H1 (cell line): ENCODE measurements around the gene GPR83. TPM values are rescaled to one million over a fixed set of nuclear protein-coding genes. Genes with fewer than 3 reads are reported as not detected.

Experiments
- CTCF ChIA-PET: fragments of 300-600 bp; sonication (Branson Sonifier 250); formaldehyde crosslinking; loops from one replicate; lab custom pipeline; 2021; ENCODE audit not compliant: partially characterized antibody; lab: Charles Lee
- POLR2A ChIA-PET: fragments of 300-600 bp; sonication (Branson Sonifier 250); formaldehyde crosslinking; loops from one replicate; lab custom pipeline; 2021; ENCODE audit warnings: inconsistent platforms; ENCODE audit not compliant: partially characterized antibody; lab: Charles Lee
- DNase-seq, 2 experiments: peaks; one replicate each; pipeline versions ENCODE4 v3.0.0 to v3.0.0-alpha.2; 2010 to 2022; ENCODE audit warnings: low spot score in 2 of 2, low read depth in 1 of 2, mixed read lengths in 1 of 2
- FAIRE-seq: peaks from 2 replicates; lab custom pipeline; 2011; peaks lifted over from hg19 to GRCh38; lab: Jason Lieb, UNC
- H2AFZ ChIP-seq: 2 replicates; pipeline ENCODE4 v1.8.1; 2012; ENCODE audit warnings: low read length, inconsistent platforms
- H2AK5ac ChIP-seq: 2 replicates; pipeline ENCODE4 v1.6.1; 2013; ENCODE audit warnings: low read depth, low read length
- H2BK120ac ChIP-seq: replicated peaks from 2 replicates; pipeline ENCODE3; 2013; ENCODE audit warnings: low read depth, low read length, inconsistent platforms
- H2BK12ac ChIP-seq: 2 replicates; pipeline ENCODE4 v1.6.1; 2013; ENCODE audit warnings: low read depth, low read length
- H2BK15ac ChIP-seq: 2 replicates; pipeline ENCODE4 v1.6.1; 2013; ENCODE audit warnings: low read length
- H2BK20ac ChIP-seq: 2 replicates; pipeline ENCODE4 v1.6.1; 2013; ENCODE audit warnings: low read length
- H2BK5ac ChIP-seq: 2 replicates; pipeline ENCODE4 v1.6.1; 2013; ENCODE audit warnings: low read depth, low read length
- H3K14ac ChIP-seq: 2 replicates; pipeline ENCODE4 v1.6.1; 2013; ENCODE audit warnings: inconsistent platforms; ENCODE audit not compliant: insufficient read length
- H3K18ac ChIP-seq: 2 replicates; pipeline ENCODE4 v1.6.1; 2013; ENCODE audit warnings: low read length; ENCODE audit errors: extremely low read depth
- H3K23ac ChIP-seq: 2 replicates; pipeline ENCODE4 v1.6.1; 2013; ENCODE audit warnings: inconsistent platforms; ENCODE audit not compliant: insufficient read length
- H3K23me2 ChIP-seq: 2 replicates; pipeline ENCODE4 v1.6.1; 2013; ENCODE audit warnings: low read depth, low read length
- H3K27ac ChIP-seq: 2 replicates; pipeline ENCODE4 v1.6.1; 2011; ENCODE audit warnings: low read depth, low read length, inconsistent platforms
- H3K27me3 ChIP-seq, 4 experiments: replicated peaks in 1 of 4; 1 replicate in 1 of 4; 2 replicates in 3 of 4; pipeline versions ENCODE4 v1.6.1 to v1.8.1; 2011 to 2013; ENCODE audit warnings: low read length in 3 of 4, mild to moderate bottlenecking in 3 of 4, inconsistent platforms in 2 of 4, mixed read lengths in 2 of 4, moderate library complexity in 1 of 4; ENCODE audit not compliant: control insufficient read depth in 3 of 4, insufficient read depth in 3 of 4; ENCODE audit errors: extremely low read depth in 1 of 4
- H3K36me3 ChIP-seq, 4 experiments: 2 replicates each; pipeline versions ENCODE4 v1.6.1 to v1.8.1; 2011 to 2013; ENCODE audit warnings: mild to moderate bottlenecking in 4 of 4, low read length in 3 of 4, moderate library complexity in 2 of 4, control low read depth in 1 of 4, inconsistent platforms in 1 of 4; ENCODE audit not compliant: insufficient read depth in 4 of 4, control insufficient read depth in 2 of 4
- H3K4ac ChIP-seq: replicated peaks from 2 replicates; pipeline ENCODE3; 2013; ENCODE audit warnings: low read length, low read depth, mixed read lengths, inconsistent platforms; ENCODE audit not compliant: insufficient read length
- H3K4me1 ChIP-seq, 4 experiments: replicated peaks in 1 of 4; 1 replicate in 1 of 4; 2 replicates in 3 of 4; pipeline versions ENCODE4 v1.6.1 to v1.8.1; 2011 to 2013; ENCODE audit warnings: low read length in 3 of 4, inconsistent platforms in 2 of 4, mixed read lengths in 1 of 4; ENCODE audit not compliant: insufficient read depth in 4 of 4, control insufficient read depth in 3 of 4
- H3K4me2 ChIP-seq, 2 experiments: 2 replicates each; pipeline versions ENCODE4 v1.6.1 to v1.8.1; 2011 to 2013; ENCODE audit warnings: low read depth in 2 of 2, low read length in 2 of 2, control low read depth in 1 of 2, inconsistent platforms in 1 of 2, mild to moderate bottlenecking in 1 of 2; ENCODE audit not compliant: insufficient read depth in 1 of 2
- H3K4me3 ChIP-seq, 4 experiments: fragments of 200-600, 300-600 bp in 1 of 4; sonication (generic), shearing (Covaris generic), sonication (Bioruptor Twin) in 1 of 4; 2 replicates each; pipeline versions ENCODE4 v1.5.1 to v1.8.1; 2011 to 2016; ENCODE audit warnings: low read length in 4 of 4, low read depth in 3 of 4, control low read depth in 2 of 4, inconsistent platforms in 2 of 4, mild to moderate bottlenecking in 2 of 4, mixed read lengths in 1 of 4, moderate library complexity in 1 of 4; ENCODE audit not compliant: insufficient read depth in 2 of 4; ENCODE audit errors: extremely low read depth in 1 of 4
- H3K56ac ChIP-seq: replicated peaks from 2 replicates; pipeline ENCODE3; 2013; ENCODE audit warnings: low read depth, mild to moderate bottlenecking, mixed read lengths, low read length, inconsistent platforms; ENCODE audit not compliant: insufficient read length
- H3K79me1 ChIP-seq: 2 replicates; pipeline ENCODE4 v1.6.1; 2013; ENCODE audit warnings: low read depth, low read length, control low read depth
- H3K79me2 ChIP-seq, 2 experiments: 2 replicates each; pipeline versions ENCODE4 v1.6.1 to v1.8.1; 2012 to 2013; ENCODE audit warnings: low read length in 2 of 2, mild to moderate bottlenecking in 2 of 2, inconsistent platforms in 1 of 2; ENCODE audit not compliant: insufficient read depth in 2 of 2, control insufficient read depth in 1 of 2
- H3K9ac ChIP-seq, 4 experiments: replicated peaks in 1 of 4; 1 replicate in 1 of 4; 2 replicates in 3 of 4; pipeline versions ENCODE4 v1.6.1 to v1.8.1; 2011 to 2013; ENCODE audit warnings: low read depth in 3 of 4, low read length in 3 of 4, control low read depth in 2 of 4, mild to moderate bottlenecking in 2 of 4, moderate library complexity in 2 of 4, inconsistent platforms in 1 of 4; ENCODE audit errors: extremely low read depth in 1 of 4
- H3K9me3 ChIP-seq, 2 experiments: 2 replicates each; pipeline versions ENCODE4 v1.6.1 to v1.8.1; 2012 to 2013; ENCODE audit warnings: mild to moderate bottlenecking in 2 of 2, moderate library complexity in 2 of 2, control low read depth in 1 of 2, inconsistent platforms in 1 of 2, low read depth in 1 of 2, low read length in 1 of 2, mixed read lengths in 1 of 2; ENCODE audit not compliant: insufficient read depth in 2 of 2
- H4K20me1 ChIP-seq, 2 experiments: replicated peaks in 1 of 2; 2 replicates each; pipeline versions ENCODE3 to v1.8.1; 2011 to 2013; ENCODE audit warnings: inconsistent platforms in 2 of 2, low read length in 2 of 2, mild to moderate bottlenecking in 1 of 2; ENCODE audit not compliant: insufficient read depth in 2 of 2, control insufficient read depth in 1 of 2
- H4K5ac ChIP-seq: 2 replicates; pipeline ENCODE4 v1.6.1; 2013; ENCODE audit warnings: low read length, low read depth, mixed read lengths, inconsistent platforms; ENCODE audit not compliant: insufficient read length
- H4K8ac ChIP-seq: 2 replicates; pipeline ENCODE4 v1.8.0; 2013; ENCODE audit warnings: mild to moderate bottlenecking, moderate library complexity, low read length, inconsistent platforms; ENCODE audit not compliant: insufficient read depth; ENCODE audit errors: extremely low read depth
- H4K91ac ChIP-seq: replicated peaks from 2 replicates; pipeline ENCODE3; 2013; ENCODE audit warnings: low read length, mixed read lengths, inconsistent platforms; ENCODE audit not compliant: insufficient read length
- BCL11A ChIP-seq, 2 experiments: IDR thresholded peaks; one replicate each; pipeline ENCODE4 v1.6.1; 2011; ENCODE audit warnings: low read depth in 2 of 2, low read length in 2 of 2, mild to moderate bottlenecking in 2 of 2
- KDM5A ChIP-seq: fragments of 200-600 bp; IDR thresholded peaks from 2 replicates; pipeline ENCODE4 v1.7.1; 2012; ENCODE audit warnings: mild to moderate bottlenecking, low read length, inconsistent platforms, mixed read lengths
- SIRT6 ChIP-seq: IDR thresholded peaks from one replicate; pipeline ENCODE4 v1.7.1; 2012; ENCODE audit warnings: low read length, inconsistent platforms
- WGBS, 2 experiments: shearing (Covaris generic) in 1 of 2; methylation state at CpG; one replicate each; pipeline versions ENCODE4 v1.1.6 to v1.1.7; 2013 to 2015; ENCODE audit warnings: low lambda C conversion rate in 2 of 2, mixed read lengths in 2 of 2, inconsistent platforms in 1 of 2, low coverage in 1 of 2, missing lambda C conversion rate in 1 of 2; ENCODE audit not compliant: insufficient replicate concordance in 2 of 2, insufficient coverage in 1 of 2, insufficient read length in 1 of 2; ENCODE audit errors: extremely low coverage in 1 of 2, missing lambda C conversion rate in 1 of 2; 5-methylcytosine and 5-hydroxymethylcytosine counted together
- polyA plus RNA-seq, 7 experiments: library from polyadenylated mRNA; depleted of rRNA in 3 of 7; stranded (reverse) in 5 of 7; unstranded in 2 of 7; fragments of >200 nt in 5 of 7; fragments of 200-250 nt in 2 of 7; gene quantifications; 1 replicate in 5 of 7; 2 replicates in 1 of 7; 4 replicates in 1 of 7; pipeline versions ENCODE4 v1.2.1 to v1.2.3, GENCODE V29; 2011 to 2013; ENCODE audit warnings: missing spikeins in 2 of 7, mixed read lengths in 2 of 7
- total RNA-seq: library from RNA; stranded (reverse); fragmentation: NEBNext Ultra II Directional; extraction: Animal tissue kit (Norgen Biotek cat#: 25700); gene quantifications from 2 replicates; pipeline ENCODE4 v1.2.1, GENCODE V29; 2021

Gene GPR83
- total and polyA plus RNA-seq, 2 of the 8 experiments (the other 6 are each of a cell fraction or from before 2014, with no cell fraction given): 0.30 to 1.5 TPM

DNA sequence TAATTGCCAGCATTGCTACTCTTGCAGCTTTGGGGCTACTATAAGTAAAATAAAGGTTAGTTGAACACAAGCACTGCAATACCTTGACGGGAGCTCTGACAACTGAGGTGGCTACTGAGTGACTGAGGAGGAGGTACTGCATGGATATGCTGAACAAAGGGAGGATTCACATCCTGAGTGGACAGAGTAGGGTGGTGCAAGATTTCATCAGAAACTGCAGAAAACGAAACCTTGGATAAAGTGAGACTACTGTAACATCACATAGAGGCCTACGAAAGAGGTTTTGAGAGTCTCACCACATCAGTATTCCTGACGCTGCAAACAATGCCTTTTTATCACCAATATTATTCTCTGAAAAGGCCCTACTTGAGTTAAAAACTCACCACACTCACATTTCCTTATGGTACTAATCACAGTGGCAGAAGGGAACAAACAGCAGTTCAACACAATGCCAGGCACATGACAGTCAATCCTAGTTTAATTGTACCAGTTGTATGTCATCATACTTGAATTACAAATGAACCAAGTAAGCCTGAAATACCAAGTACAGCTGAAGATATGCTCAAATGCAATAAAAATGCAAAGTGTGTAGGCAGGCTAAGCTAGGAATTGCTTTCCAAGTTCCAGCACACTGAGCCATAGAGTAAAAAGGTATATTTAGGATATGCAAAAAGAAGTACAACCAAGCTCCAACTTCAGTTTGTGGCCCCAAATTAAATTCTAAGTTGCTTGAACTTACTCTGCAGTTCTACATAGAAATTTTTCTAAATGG, 4.0 kb upstream of the GPR83 start:
- CTCF ChIA-PET: interaction anchor here (0.8 to 6.0 kb wide), 2 partner anchors 12 to 79 kb away, joined by 3 to 36 read pairs; no protein-coding TSS in a partner anchor
- Histone ChIP-seq H3K36me3 (no peaks in the 10 kb centered on the region), H3K23ac (no peak overlapping the region), H3K9me3 (no peaks in the 10 kb centered on the region), H2AK5ac (no peak overlapping the region), H3K4me1 (peaks cover 0 to 2% (median 0%) of the 10 kb centered on the region in 4 experiments; a peak in 2 of 7 replicates), H4K5ac (no peak overlapping the region), H3K4ac (no peak overlapping the region), H3K27me3 (peaks cover 6 to 22% (median 21%) of the 10 kb centered on the region in 4 experiments), H2BK15ac (no peak overlapping the region), H3K4me2 (no peak overlapping the region), H3K14ac (no peak overlapping the region), H3K27ac (no peak overlapping the region), H2BK5ac (no peak overlapping the region), H3K56ac (no peak overlapping the region), H3K9ac (no peak overlapping the region), H3K4me3 (no peak overlapping the region), H3K79me2 (no peaks in the 10 kb centered on the region), H2BK120ac (no peak overlapping the region), H2BK12ac (no peak overlapping the region), H4K20me1 (no peaks in the 10 kb centered on the region), H3K79me1 (no peaks in the 10 kb centered on the region), H4K91ac (no peak overlapping the region), H4K8ac (no peak overlapping the region), H2BK20ac (no peak overlapping the region), H3K18ac (no peak overlapping the region), H2AFZ (no peak overlapping the region), H3K23me2 (peaks cover 13% of the 10 kb centered on the region; the same call in 1 of the 2 replicates)
- FAIRE-seq (no peak), DNase-seq (no peak)
- 90% methylated on average over 4 of the region's 4 CpGs; no CpG with 5 or more reads in 1 of the 2 experiments for WGBS, 2 experiments
- POLR2A ChIA-PET: interaction anchor here (1.0 to 1.9 kb wide), 2 partner anchors 11 to 13 kb away, joined by 3 to 5 read pairs; no protein-coding TSS in a partner anchor
- TF ChIP-seq SIRT6 (no peak), KDM5A (no peak), BCL11A (IDR thresholded peaks at IDR 0.05; ENCODE audit: low read depth in 2 of 2, low read length in 2 of 2) (no peak)
